Measurements from ENCODE around the gene CADPS. TPM values are rescaled to one million over a fixed set of nuclear protein-coding genes. Genes with fewer than 3 reads are reported as not detected.

The CADPS gene
- total and polyA plus RNA-seq, 8 donors, result 0.50 to 2.9 (median 2.2) TPM

GRCh38 chr3:62672270-62672987 is 202.8 kb downstream of the CADPS start:
- no peak overlapping the region for H3K27ac ChIP-seq
- intact Hi-C loops (cut with DNase I), result no loop called here

DNA sequence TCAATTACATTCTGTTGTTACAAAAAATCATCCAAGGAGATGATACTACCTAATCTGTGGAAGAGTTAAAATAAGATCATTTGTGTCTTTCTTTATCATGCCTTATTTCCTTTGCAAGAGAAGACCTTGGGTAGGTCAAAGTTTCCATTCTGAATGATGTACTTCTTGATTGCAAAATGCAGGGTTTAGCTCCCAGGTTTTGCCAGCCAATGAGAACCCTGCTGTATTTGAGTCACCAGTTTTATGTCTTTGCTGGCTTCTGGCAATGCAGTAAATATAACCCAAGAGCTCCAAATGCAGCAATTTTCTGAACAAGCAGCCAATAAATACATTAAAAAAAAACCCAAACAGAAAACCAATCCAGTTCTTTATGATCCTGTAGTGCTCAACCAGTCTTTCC is 204.9 kb downstream of the CADPS start:
- no peak overlapping the region for H3K27ac ChIP-seq
- ATAC-seq, result no peak

More at GRCh38 chr3:62672270-62672987, 202.8 kb downstream of the CADPS start:
- DNase-seq (no peak), ATAC-seq (no peak)
- Histone ChIP-seq H3K4me3 (no peak overlapping the region), H3K36me3 (no peaks in the 10 kb centered on the region), H3K27me3 (peaks cover 0 to 9% of the 10 kb centered on the region in 2 donors), H3K9me3 (no peaks in the 10 kb centered on the region), H3K4me1 (no peaks in the 10 kb centered on the region)
- no peak for TF ChIP-seq CTCF (IDR thresholded peaks at IDR 0.05)

GRCh38 chr3:62669161-62669560 is 206.1 kb downstream of the CADPS start:
- peaks cover 0 to 13% of the 10 kb centered on the region in 2 donors for H3K27me3 ChIP-seq
- intact Hi-C loops (cut with DNase I), result loop anchor here in 1 of 2 donors (10.0 kb wide), 1 partner anchor 526 kb away; no protein-coding TSS in a partner anchor
- TF ChIP-seq CTCF (IDR thresholded peaks at IDR 0.05), result no peak

More for the DNA sequence above, 204.9 kb downstream of the CADPS start:
- Histone ChIP-seq H3K36me3 (no peaks in the 10 kb centered on the region), H3K27me3 (peaks cover 0 to 13% of the 10 kb centered on the region in 2 donors), H3K4me3 (no peak overlapping the region), H3K4me1 (no peaks in the 10 kb centered on the region), H3K9me3 (no peaks in the 10 kb centered on the region)
- TF ChIP-seq CTCF (IDR thresholded peaks at IDR 0.05), result no peak
- intact Hi-C loops (cut with DNase I), result no loop called here
- DNase-seq, result no peak

GRCh38 chr3:62667714-62668113 is 207.5 kb downstream of the CADPS start:
- ATAC-seq, result no peak
- intact Hi-C loops (cut with DNase I), result loop anchor here in 1 of 2 donors (10.0 kb wide), 1 partner anchor 527 kb away; no protein-coding TSS in a partner anchor

More at GRCh38 chr3:62669161-62669560, 206.1 kb downstream of the CADPS start:
- Histone ChIP-seq H3K4me1 (no peaks in the 10 kb centered on the region), H3K9me3 (no peaks in the 10 kb centered on the region), H3K36me3 (no peaks in the 10 kb centered on the region), H3K4me3 (no peak overlapping the region), H3K27ac (no peak overlapping the region)
- ATAC-seq (no peak), DNase-seq (no peak)

More at GRCh38 chr3:62667714-62668113, 207.5 kb downstream of the CADPS start:
- Histone ChIP-seq H3K27me3 (peaks cover 0 to 13% of the 10 kb centered on the region in 2 donors), H3K9me3 (no peaks in the 10 kb centered on the region), H3K27ac (no peak overlapping the region), H3K4me3 (no peak overlapping the region), H3K4me1 (no peaks in the 10 kb centered on the region), H3K36me3 (no peaks in the 10 kb centered on the region)
- no peak for TF ChIP-seq CTCF (IDR thresholded peaks at IDR 0.05)
- no peak for DNase-seq

All from left lung (tissue), 10 donors.